Medulla oblongata (tissue), 1 donor: ENCODE results near the gene KMT2C.

Source experiments
- DNase-seq: peaks from one replicate; pipeline ENCODE4 v3.0.0-alpha.2; 2015; ENCODE audit errors: extremely low spot score

The KMT2C gene

GRCh38 chr7:152200395-152200794 is 235.4 kb downstream of the KMT2C start:
- DNase-seq, result no peak

- no peak for DNase-seq
Measured at GRCh38 chr7:152196391-152196790, 239.4 kb downstream of the KMT2C start.

- no peak for DNase-seq
Measured at GRCh38 chr7:152193880-152194279, 241.9 kb downstream of the KMT2C start.

- DNase-seq, result no peak
Measured at GRCh38 chr7:152189061-152189460, 246.7 kb downstream of the KMT2C start.

GRCh38 chr7:152185558-152185957 is 250.2 kb downstream of the KMT2C start:
- no peak for DNase-seq

- DNase-seq, result no peak
Measured at GRCh38 chr7:152180587-152180986, 255.2 kb downstream of the KMT2C start.

DNA sequence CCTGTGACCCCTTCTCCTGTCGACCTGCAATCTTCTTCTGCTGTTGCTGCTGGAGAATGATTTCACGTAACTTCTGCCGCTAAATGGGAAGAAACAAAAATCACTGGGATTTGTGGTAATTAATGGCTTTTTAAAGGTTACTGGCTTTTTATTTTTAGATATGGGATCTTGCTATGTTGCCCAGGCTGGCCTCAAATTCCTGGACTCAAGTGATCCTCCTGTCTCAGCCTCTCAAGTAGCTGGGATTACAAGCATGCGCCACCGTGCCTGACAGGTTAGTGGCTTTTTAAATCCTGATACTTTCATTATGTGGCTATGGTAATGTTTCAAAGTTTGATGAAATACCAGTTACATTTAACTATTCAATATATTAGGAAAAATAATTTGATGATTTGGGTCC is 255.8 kb downstream of the KMT2C start:
- no peak for DNase-seq

DNA sequence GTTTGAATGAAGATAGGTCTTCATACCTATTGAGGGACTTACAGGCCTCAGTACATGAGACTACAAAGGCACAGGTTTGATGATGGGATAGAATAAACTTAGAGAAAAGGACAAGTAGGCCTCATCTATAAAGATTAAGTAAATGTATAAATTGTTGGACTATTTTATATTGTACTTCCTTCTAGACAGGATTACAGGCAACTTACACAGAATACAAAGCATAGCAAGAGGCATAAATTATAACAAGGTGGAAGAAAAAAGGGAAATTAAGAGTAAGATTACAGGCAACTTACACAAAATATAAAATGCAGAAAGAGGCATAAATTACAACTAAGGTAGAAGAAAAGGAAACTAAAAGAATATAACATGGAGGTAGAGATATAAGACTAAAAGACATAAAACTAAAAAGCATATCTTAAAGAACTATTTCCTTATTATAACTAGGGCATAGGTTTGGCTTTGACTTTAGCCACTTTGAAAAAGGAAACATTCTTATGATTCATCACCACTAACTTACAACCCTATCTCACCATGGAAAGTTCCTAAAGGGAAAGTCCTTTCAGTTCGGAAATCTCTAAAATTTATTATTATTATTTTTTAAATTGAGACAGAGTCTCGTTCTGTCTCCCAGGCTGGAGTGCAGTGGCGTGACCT is 257.3 kb downstream of the KMT2C start:
- no peak for DNase-seq

GRCh38 chr7:152177681-152178404 is 258.0 kb downstream of the KMT2C start:
- no peak for DNase-seq

DNA sequence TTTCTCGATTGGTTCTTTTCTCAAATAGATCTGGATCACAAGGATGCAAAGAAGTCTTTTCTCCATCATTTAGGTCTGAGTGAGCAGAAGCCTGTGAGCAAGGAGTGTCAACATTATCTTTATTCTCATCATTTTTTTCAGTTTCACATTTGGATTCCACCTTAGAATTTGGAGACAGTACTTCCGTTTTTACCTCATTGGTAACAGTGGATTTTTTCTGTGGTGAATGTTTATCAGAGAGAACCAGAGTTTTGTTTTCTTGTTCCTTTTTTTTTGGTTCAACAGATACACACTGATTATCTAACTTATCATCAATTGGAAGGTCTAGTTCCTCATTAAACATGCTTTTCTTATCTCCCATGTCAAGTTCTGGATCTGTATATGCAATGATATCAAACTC is 259.0 kb downstream of the KMT2C start:
- DNase-seq, result no peak

- no peak for DNase-seq
Measured at GRCh38 chr7:152173372-152174070, 262.3 kb downstream of the KMT2C start.

- DNase-seq, result no peak
Measured at GRCh38 chr7:152162287-152162686, 273.5 kb downstream of the KMT2C start.

DNA sequence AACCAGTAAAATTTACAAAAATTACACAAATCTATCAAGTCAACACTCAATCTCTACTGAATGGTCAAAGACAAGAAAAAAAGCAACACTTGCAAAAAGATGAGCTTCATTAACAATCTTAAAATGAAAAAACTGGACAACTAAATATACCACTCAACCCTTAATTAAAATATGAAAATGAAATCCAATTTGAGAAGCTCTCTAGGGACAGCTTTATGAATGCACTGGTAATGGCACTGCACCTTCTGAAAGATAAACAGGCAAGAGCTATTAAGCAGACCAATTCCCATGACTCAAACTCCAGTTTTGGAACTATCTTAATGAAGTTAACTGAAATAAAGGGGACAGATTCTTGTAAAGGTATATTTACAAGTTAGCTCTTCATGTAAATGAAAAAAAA is 274.6 kb downstream of the KMT2C start:
- no peak for DNase-seq

GRCh38 chr7:152158801-152159587 is 276.8 kb downstream of the KMT2C start:
- peak; percentile 33 for DNase-seq

GRCh38 chr7:152152267-152152666 is 283.5 kb downstream of the KMT2C start:
- DNase-seq, result no peak

DNA sequence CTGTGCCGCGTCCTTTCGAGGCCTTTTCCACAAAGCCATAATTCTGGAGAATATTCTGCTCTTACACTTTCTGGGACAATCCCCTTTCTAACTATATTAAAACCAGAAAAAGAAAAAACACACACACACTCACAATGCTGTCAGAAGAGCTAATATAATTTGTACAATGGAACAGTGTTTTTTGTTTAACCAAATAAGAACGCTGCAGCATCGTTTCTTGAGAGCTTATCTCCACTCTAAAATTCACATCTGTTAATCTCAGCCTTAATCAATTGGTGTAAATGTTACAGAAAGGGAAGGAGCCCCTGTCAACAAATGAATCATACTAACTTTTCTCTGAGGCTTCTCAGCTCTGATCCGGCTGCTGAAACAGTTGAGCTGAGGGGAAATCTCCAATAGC is 286.4 kb downstream of the KMT2C start:
- DNase-seq, result no peak

DNA sequence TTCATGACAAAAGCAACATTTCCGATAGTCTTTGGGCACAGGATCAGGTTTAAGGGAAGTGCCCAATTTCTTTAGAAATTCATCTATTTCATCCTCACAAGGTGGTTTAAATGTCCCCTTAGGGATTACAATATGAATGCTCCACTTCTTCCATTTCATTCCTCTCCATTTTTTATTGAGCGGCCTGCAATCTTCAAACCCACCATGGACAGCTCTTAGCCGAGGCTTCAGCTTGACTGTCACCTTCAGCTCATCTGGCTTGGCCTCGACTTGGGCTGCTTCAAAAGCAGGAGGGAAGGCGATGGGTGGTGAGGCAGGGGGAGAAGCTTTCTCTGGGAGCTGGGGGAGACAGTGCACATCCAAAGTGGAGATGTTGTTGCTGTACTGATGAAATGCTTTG is 287.1 kb downstream of the KMT2C start:
- no peak for DNase-seq

DNA sequence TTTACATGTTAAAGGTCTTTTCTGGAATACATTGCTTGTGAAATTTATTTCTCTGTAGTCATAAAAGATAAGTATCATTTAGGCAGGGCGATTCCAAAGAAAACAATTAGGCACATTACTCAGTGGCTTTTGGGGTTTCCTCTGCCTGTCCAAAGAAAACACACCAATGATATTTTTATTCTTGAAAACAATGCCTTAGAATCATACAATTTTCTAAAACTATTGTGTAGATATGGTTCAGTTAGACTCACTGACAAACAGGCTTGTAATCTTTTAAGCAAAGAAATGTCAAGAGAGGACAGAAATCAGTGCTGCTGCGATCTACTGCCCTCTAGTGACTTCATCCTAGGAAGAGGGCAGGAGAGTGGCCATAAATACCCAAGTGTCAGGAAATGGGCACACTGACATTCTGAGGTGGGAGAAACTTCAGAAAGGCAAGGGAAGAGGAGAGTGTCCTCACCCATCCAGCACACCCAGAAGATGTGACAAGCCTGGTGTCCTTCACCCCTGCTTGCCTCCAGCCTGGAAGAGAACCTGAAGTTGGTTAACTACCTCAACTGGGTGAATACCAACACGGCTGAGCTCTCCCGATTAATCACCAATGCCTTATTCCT is 289.8 kb downstream of the KMT2C start:
- DNase-seq, result peak; percentile 53

GRCh38 chr7:152144557-152145245 is 291.1 kb downstream of the KMT2C start:
- no peak for DNase-seq

DNA sequence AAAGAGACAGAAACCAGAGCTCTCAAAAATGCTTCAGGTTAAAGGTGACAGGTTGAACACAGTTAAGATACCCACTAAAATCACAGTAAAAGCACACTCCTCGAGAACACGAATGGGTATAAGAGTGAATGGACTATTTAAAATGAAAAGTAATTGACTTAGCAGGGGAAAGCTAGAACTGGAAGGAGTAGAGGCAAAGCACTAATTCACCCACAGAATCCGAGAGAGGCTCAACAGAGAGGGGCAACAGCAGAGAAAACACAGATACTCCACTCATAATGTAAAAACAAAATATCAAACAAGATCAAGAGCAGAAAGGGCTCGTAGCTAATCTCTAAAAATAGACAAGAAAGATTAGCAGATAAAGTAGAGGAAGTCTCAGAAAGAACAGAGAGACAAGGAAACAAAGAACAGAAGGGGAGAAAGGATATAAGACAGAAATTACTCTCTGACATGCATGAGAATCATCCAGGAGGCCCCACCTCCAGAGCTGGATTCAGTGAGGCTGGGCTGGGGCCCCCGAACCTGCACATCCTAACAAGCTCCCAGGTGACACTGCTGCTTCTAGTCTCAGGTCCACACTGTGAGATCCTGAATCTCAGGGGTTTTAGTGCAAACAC is 292.7 kb downstream of the KMT2C start:
- DNase-seq, result no peak

DNA sequence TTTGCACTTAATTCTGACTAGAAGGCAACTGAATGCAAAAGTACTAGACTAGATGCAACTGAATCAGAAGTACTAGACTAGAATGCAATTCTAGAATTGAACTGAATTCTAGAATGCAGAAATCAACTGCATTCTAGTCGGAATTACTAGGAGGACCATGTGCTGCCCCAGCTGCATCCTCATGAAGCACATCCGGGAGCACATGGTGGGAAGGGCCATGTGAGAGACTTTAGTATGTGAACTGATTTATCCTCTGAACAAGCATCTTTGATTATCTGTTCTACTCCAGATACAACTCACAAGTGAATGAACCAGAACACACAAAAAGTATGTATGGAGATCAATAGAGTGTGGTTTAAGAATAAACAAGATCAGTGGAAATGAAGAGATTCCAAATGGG is 295.2 kb downstream of the KMT2C start:
- no peak for DNase-seq
